ENCODE data around the gene BLTP3A. TPM values are rescaled to one million over a fixed set of nuclear protein-coding genes. Genes with fewer than 3 reads are reported as not detected.
"Not testable (repeated sequence)": the region's sequence is repeated elsewhere in the genome, so short reads cannot be mapped to it uniquely, and the experiment has no call there.

Gene BLTP3A
- total RNA-seq, 4 donors from 2014 or later = 9.8 to 16.8 (median 13.4) TPM

DNA sequence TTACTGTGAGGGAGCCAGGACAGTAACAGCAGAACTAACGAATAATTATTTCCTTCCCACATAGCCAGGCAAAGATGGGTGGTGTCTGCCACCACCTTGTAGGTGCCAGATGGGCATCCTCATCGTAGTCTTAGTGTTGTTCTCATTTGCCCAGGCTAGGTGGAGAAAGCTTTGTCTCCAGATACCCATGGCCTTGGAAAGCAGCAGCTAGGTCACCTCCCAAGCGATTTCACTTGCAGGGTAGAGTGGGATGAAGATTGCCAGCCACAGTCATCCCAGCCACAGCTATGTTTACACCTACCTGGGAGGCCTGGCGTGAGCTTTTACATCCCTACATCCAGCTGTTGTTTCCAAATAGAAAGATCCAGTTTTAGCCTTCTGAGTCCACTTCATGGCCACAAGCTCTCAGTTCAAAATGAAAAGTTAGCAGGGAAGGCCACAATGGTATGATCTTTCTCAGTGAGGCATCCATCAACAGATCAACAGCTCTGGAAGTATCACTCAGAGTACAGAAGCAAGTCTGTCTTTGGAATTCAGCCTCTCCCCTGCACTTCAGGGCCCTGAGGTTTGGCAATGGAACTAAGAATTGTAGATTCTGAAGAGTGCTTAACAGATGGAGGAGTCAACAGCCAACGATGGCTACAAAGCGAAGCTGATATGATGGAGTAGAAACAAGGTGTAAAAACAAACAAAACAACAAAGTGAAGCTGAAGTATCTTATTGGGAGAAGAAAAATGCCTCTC lies 45.6 kb upstream of the BLTP3A start:
- no peak overlapping the region for H3K4me3 ChIP-seq
- TF ChIP-seq EP300 (IDR thresholded peaks at IDR 0.05) (no peak), POLR2A (IDR thresholded peaks at IDR 0.05) (no peak)
- TF ChIP-seq, protein P1, sequence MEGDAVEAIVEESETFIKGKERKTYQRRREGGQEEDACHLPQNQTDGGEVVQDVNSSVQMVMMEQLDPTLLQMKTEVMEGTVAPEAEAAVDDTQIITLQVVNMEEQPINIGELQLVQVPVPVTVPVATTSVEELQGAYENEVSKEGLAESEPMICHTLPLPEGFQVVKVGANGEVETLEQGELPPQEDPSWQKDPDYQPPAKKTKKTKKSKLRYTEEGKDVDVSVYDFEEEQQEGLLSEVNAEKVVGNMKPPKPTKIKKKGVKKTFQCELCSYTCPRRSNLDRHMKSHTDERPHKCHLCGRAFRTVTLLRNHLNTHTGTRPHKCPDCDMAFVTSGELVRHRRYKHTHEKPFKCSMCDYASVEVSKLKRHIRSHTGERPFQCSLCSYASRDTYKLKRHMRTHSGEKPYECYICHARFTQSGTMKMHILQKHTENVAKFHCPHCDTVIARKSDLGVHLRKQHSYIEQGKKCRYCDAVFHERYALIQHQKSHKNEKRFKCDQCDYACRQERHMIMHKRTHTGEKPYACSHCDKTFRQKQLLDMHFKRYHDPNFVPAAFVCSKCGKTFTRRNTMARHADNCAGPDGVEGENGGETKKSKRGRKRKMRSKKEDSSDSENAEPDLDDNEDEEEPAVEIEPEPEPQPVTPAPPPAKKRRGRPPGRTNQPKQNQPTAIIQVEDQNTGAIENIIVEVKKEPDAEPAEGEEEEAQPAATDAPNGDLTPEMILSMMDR (IDR thresholded peaks at IDR 0.05) = no peak
- no peak for DNase-seq (ENCODE audit: low spot score in 2 of 2)
- H3K9me3 ChIP-seq = no peaks in the 10 kb centered on the region
- 66 to 79% methylated on average over 6 of the region's 6 CpGs for WGBS, 2 donors
- H3K27ac ChIP-seq = no peak overlapping the region
- H3K27me3 ChIP-seq = no peaks in the 10 kb centered on the region
- H3K4me1 ChIP-seq = no peaks in the 10 kb centered on the region
- H3K36me3 ChIP-seq = no peaks in the 10 kb centered on the region

DNA sequence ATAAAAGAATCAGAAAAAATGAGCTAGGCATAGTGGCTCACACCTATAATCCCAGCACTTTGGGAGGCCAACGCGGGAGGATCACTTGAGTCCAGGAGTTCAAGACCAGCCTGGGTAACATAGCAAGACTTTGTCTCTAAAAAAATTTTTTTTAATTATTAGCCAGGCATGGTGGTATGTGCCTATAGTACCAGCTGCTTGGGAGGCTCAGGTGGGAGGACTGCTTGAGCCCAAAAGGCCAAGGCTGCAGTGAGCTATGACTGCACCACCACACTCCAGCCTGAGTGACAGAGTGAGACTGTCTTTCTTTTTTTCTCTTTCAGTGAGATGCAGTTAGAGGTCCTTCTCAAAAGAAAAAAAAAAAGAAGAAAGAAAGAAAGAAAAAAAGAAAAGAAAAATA lies 43.1 kb upstream of the BLTP3A start:
- WGBS, 2 donors = 76 to 92% methylated on average over 2 of the region's 2 CpGs
- H3K4me3 ChIP-seq = no peak overlapping the region
- H3K27me3 ChIP-seq = no peaks in the 10 kb centered on the region
- H3K9me3 ChIP-seq = no peaks in the 10 kb centered on the region
- TF ChIP-seq EP300 (IDR thresholded peaks at IDR 0.05) (no peak), POLR2A (IDR thresholded peaks at IDR 0.05) (no peak)
- TF ChIP-seq, protein P1 (IDR thresholded peaks at IDR 0.05) = no peak
- H3K36me3 ChIP-seq = no peaks in the 10 kb centered on the region
- H3K27ac ChIP-seq = no peak overlapping the region
- H3K4me1 ChIP-seq = no peaks in the 10 kb centered on the region
- DNase-seq (ENCODE audit: low spot score in 2 of 2) = no peak

DNA sequence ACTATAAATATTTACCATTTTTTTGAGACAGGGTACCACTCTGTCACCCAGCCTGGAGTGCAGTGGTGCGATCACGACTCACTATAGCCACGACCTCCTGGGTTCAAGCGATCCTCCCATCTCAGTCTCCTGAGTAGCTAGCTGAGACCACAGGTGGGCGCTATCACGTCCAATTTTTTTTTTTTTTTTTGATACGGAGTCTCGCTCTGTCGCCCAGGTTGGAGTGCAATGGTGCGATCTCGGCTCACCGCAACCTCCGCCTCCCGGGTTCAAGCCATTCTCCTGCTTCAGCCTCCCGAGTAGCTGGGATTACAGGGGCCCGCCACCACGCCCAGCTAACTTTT lies 35.4 kb upstream of the BLTP3A start:
- not testable (repeated sequence) for DNase-seq (ENCODE audit: low spot score in 2 of 2); H3K9me3 ChIP-seq; H3K27me3 ChIP-seq
- Histone ChIP-seq H3K27ac (peak overlapping the region; percentile 78 to 92 (median 91)), H3K4me3 (peak overlapping the region; percentile 59 to 86 (median 77)), H3K36me3 (peaks cover 0 to 16% (median 0%) of the 10 kb centered on the region in 3 donors), H3K4me1 (peaks cover 0 to 30% (median 8%) of the 10 kb centered on the region in 4 donors)
- WGBS, 2 donors = 52 to 54% methylated on average over 15 to 17 of the region's 17 CpGs
- TF ChIP-seq, protein P1 (IDR thresholded peaks at IDR 0.05) = peak in 3 of 5 experiments; percentile 5 to 16 (median 13)

DNA sequence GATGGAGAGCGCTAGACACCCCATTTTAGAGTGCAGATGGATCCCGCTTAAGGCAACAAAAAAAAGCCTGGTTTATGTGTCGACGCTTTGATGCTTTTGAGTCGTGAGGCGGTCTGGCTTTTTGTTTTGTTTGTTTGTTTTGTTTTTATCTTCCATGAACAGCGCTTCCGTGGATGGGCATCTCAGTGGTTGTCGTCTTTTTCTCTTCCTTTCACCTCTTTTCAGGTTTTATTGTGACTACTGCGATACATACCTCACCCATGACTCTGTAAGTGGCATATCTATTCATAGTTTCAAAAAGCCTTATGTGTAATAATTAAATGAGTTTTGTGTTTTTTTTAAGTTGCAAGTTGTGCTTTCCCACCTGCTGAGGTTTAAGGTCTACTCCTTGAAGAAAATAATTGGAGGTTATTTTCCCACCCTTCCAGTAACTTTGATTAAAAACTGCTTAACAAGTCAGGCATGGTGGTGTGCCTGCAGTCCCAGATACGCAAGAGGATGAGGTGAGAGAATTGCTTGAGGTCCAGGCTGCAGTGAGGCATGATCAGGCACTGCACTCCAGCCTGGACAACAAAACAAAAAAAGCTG lies 34.1 kb upstream of the BLTP3A start:
- DNase-seq (ENCODE audit: low spot score in 2 of 2) = no peak
- Histone ChIP-seq H3K36me3 (peaks cover 0 to 29% (median 3%) of the 10 kb centered on the region in 3 donors), H3K4me3 (peak overlapping the region; percentile 59 to 86 (median 77)), H3K4me1 (peaks cover 0 to 30% (median 8%) of the 10 kb centered on the region in 4 donors), H3K9me3 (no peaks in the 10 kb centered on the region), H3K27ac (peak overlapping the region; percentile 78 to 92 (median 91)), H3K27me3 (no peaks in the 10 kb centered on the region)
- TF ChIP-seq POLR2A (IDR thresholded peaks at IDR 0.05) = no peak
- WGBS, 2 donors = 7 to 8% methylated on average over 11 of the region's 11 CpGs

DNA sequence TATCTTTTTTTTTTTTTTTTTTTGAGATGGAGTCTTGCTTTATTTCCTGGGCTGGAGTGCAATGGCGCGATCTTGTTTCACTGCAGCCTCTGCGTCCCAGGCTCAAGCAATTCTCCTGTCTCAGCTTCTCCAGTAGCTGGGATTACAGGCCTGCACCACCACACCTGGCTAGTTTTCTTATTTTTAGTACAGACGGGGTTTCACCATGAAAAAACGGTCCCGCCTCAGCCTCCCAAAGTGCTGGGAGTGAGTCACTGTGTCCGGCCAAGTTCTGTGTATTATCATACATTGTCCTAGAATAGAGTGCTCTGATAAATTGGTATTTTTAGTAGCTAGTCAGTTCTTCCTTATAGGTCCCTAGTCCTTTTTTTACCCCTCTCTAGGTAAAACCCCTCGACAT lies 31.8 kb upstream of the BLTP3A start:
- Histone ChIP-seq H3K4me3 (no peak overlapping the region), H3K36me3 (peaks cover 0 to 52% (median 10%) of the 10 kb centered on the region in 3 donors), H3K4me1 (peaks cover 0 to 30% (median 8%) of the 10 kb centered on the region in 4 donors), H3K27me3 (no peaks in the 10 kb centered on the region), H3K9me3 (no peaks in the 10 kb centered on the region), H3K27ac (no peak overlapping the region)
- TF ChIP-seq, protein P1 (IDR thresholded peaks at IDR 0.05) = no peak
- TF ChIP-seq EP300 (IDR thresholded peaks at IDR 0.05) = no peak
- WGBS, 2 donors = 92% methylated on average over 8 of the region's 8 CpGs
- DNase-seq (ENCODE audit: low spot score in 2 of 2) = no peak

DNA sequence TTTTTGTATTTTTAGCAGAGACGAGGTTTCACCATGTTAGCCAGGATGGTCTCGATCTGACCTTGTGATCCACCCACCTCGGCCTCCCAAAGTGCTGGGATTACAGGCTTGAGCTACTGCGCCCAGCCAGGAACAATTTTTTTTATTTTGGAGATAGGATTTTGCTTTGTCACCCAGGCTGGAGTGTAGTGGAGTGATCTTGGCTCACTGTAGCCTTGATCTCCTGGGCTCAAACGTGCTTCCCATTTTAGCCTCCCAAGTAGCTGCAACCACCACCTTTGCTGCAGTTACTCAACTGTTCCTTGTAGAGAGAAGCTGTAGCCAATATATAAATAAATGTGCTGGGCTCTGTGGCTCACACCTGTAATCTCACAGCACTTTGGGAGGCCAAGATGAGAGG lies 30.2 kb upstream of the BLTP3A start:
- H3K36me3 ChIP-seq = peaks cover 0 to 68% (median 16%) of the 10 kb centered on the region in 3 donors
- not testable (repeated sequence) for H3K27ac ChIP-seq, H3K4me3 ChIP-seq

More for the DNA sequence above, 30.2 kb upstream of the BLTP3A start:
- H3K4me1 ChIP-seq = peaks cover 0 to 22% (median 8%) of the 10 kb centered on the region in 4 donors
- not testable (repeated sequence) for H3K27me3 ChIP-seq; H3K9me3 ChIP-seq; DNase-seq (ENCODE audit: low spot score in 2 of 2)
- 96 to 97% methylated on average over 5 of the region's 5 CpGs for WGBS, 2 donors

All from tibial nerve (tissue), 4 donors.